HCT116 (cell line): ENCODE measurements around the gene NCF4. TPM values are rescaled to one million over a fixed set of nuclear protein-coding genes. Genes with fewer than 3 reads are reported as not detected.
A peak's percentile ranks its signal among the peaks of the same experiment; 100 is the strongest.

ENCODE experiments used
- ATAC-seq: fragments of 200-7000 bp; cut with Tn5 transposase; 2 replicates; pipeline ENCODE4 v1.9.1; 2020; ENCODE audit warnings: mild to moderate bottlenecking, moderate library complexity
- BruUV-seq: library from RNA; stranded (reverse); fragments of 400-500 nt; replicated peaks from 2 replicates; lab custom pipeline; 2021; lab: Mats Ljungman, UMichigan
- CTCF ChIA-PET: fragments of 300-600 bp; sonication (Branson Sonifier 250); formaldehyde crosslinking; loops from one replicate; lab custom pipeline; 2021; ENCODE audit warnings: antibody characterized with exemption; lab: Charles Lee
- POLR2A ChIA-PET: fragments of 300-600, 350-600 bp; sonication (Branson Sonifier 250); formaldehyde crosslinking; loops from one replicate; lab custom pipeline; 2021; ENCODE audit warnings: antibody characterized with exemption; lab: Charles Lee
- RAD21 ChIA-PET, 2 experiments: fragments of 300-600 bp; sonication (Branson Sonifier 250); formaldehyde crosslinking; loops; one replicate each; lab custom pipeline; 2023; ENCODE audit warnings: low total read pairs in 2 of 2; ENCODE audit not compliant: uncharacterized antibody in 2 of 2, unreplicated experiment in 2 of 2, low non-redundant PET in 1 of 2; lab: Charles Lee
- DNase-seq: peaks from one replicate; pipeline ENCODE4 v3.0.0-alpha.2; 2010; ENCODE audit warnings: low read depth, low spot score
- H2AFZ ChIP-seq: fragments of 200-600 bp; shearing (Covaris generic), sonication (generic); 2 replicates; pipeline ENCODE4 v1.6.1; 2017; ENCODE audit warnings: low read depth, mixed run types, mixed read lengths, antibody characterized with exemption, low read length; ENCODE audit not compliant: poor library complexity, severe bottlenecking
- H3K27ac ChIP-seq: 2 replicates; pipeline ENCODE4 v1.5.1; 2012; ENCODE audit warnings: low read depth, low read length
- H3K27me3 ChIP-seq: fragments of 200-600 bp; sonication (generic); 2 replicates; pipeline ENCODE4 v1.6.1; 2016; ENCODE audit warnings: mixed run types, low read length, mixed read lengths; ENCODE audit not compliant: insufficient read depth
- H3K36me3 ChIP-seq, 2 experiments: fragments of 200-500 bp in 1 of 2; fragments of 200-600 bp in 1 of 2; sonication (Bioruptor generic) in 1 of 2; sonication (generic) in 1 of 2; 2 replicates each; pipeline versions ENCODE4 v1.5.1 to v1.6.1; 2014 to 2016; ENCODE audit warnings: low read length in 2 of 2, inconsistent platforms in 1 of 2, mixed read lengths in 1 of 2, mixed run types in 1 of 2; ENCODE audit not compliant: insufficient read depth in 2 of 2, control insufficient read depth in 1 of 2
- H3K4me1 ChIP-seq, 2 experiments: fragments of 200-600 bp in 1 of 2; sonication (generic) in 1 of 2; 2 replicates each; pipeline versions ENCODE4 v1.5.1 to v1.6.1; 2012 to 2017; ENCODE audit warnings: low read length in 2 of 2, inconsistent platforms in 1 of 2, mild to moderate bottlenecking in 1 of 2, mixed read lengths in 1 of 2, mixed run types in 1 of 2, moderate library complexity in 1 of 2; ENCODE audit not compliant: insufficient read depth in 2 of 2, control insufficient read depth in 1 of 2
- H3K4me2 ChIP-seq: fragments of 200-600 bp; sonication (generic); 2 replicates; pipeline ENCODE4 v1.6.1; 2017; ENCODE audit warnings: mixed run types, low read length, mixed read lengths
- H3K4me3 ChIP-seq, 2 experiments: fragments of 200-600 bp in 1 of 2; sonication (generic) in 1 of 2; replicated peaks in 1 of 2; 2 replicates each; pipeline ENCODE4 v1.5.1; 2011 to 2016; ENCODE audit warnings: low read length in 2 of 2, control low read depth in 1 of 2, low read depth in 1 of 2, mild to moderate bottlenecking in 1 of 2, mixed read lengths in 1 of 2, mixed run types in 1 of 2
- H3K79me2 ChIP-seq: fragments of 200-600 bp; sonication (generic); 2 replicates; pipeline ENCODE4 v1.6.1; 2017; ENCODE audit warnings: mild to moderate bottlenecking, mixed run types, low read length, moderate library complexity, mixed read lengths; ENCODE audit not compliant: insufficient read depth
- H3K9ac ChIP-seq: fragments of 200-600 bp; sonication (generic); 2 replicates; pipeline ENCODE4 v1.6.1; 2016; ENCODE audit warnings: low read length, mixed read lengths
- H3K9me2 ChIP-seq: fragments of 200-600 bp; sonication (generic), shearing (Covaris generic); 2 replicates; pipeline ENCODE4 v1.6.1; 2017; ENCODE audit warnings: mixed run types, mild to moderate bottlenecking, moderate library complexity; ENCODE audit not compliant: insufficient read depth
- H3K9me3 ChIP-seq, 2 experiments: fragments of 200-500 bp in 1 of 2; fragments of 200-600 bp in 1 of 2; sonication (Bioruptor generic) in 1 of 2; sonication (generic) in 1 of 2; 2 replicates each; pipeline ENCODE4 v1.6.1; 2014 to 2017; ENCODE audit warnings: low read length in 2 of 2, mixed read lengths in 2 of 2, inconsistent platforms in 1 of 2, low read depth in 1 of 2, mild to moderate bottlenecking in 1 of 2, mixed run types in 1 of 2, moderate library complexity in 1 of 2; ENCODE audit not compliant: control insufficient read depth in 1 of 2, insufficient read depth in 1 of 2
- H4K20me1 ChIP-seq: fragments of 200-600 bp; sonication (generic), shearing (Covaris generic); 2 replicates; pipeline ENCODE4 v1.6.1; 2017; ENCODE audit warnings: mixed run types, mild to moderate bottlenecking, moderate library complexity; ENCODE audit not compliant: insufficient read depth
- CBX3 ChIP-seq: IDR thresholded peaks from 2 replicates; pipeline ENCODE4 v1.6.1; 2012; ENCODE audit warnings: low read depth
- EGR1 ChIP-seq: IDR thresholded peaks from 2 replicates; pipeline ENCODE4 v1.6.1; 2012; ENCODE audit warnings: low read depth
- ELF1 ChIP-seq: IDR thresholded peaks from 2 replicates; pipeline ENCODE4 v1.6.1; 2012; ENCODE audit warnings: low read depth, borderline replicate concordance
- EZH2phosphoT487 ChIP-seq: fragments of 200-600 bp; IDR thresholded peaks from 2 replicates; pipeline ENCODE4 v1.6.1; 2018; ENCODE audit warnings: antibody characterized with exemption, borderline replicate concordance
- FOSL1 ChIP-seq: IDR thresholded peaks from 2 replicates; pipeline ENCODE4 v1.6.1; 2012; ENCODE audit warnings: low read depth
- JUND ChIP-seq: IDR thresholded peaks from 2 replicates; pipeline ENCODE4 v1.6.1; 2012
- POLR2A ChIP-seq: IDR thresholded peaks from 2 replicates; pipeline ENCODE4 v1.7.0; 2011; ENCODE audit warnings: borderline replicate concordance; ENCODE audit not compliant: insufficient read depth, insufficient read length; ENCODE audit errors: extremely low read depth
- POLR2AphosphoS5 ChIP-seq: IDR thresholded peaks from 2 replicates; pipeline ENCODE4 v1.6.1; 2011; ENCODE audit warnings: mild to moderate bottlenecking, low read depth, low read length, moderate library complexity
- RAD21 ChIP-seq: IDR thresholded peaks from 2 replicates; pipeline ENCODE4 v1.6.1; 2012; ENCODE audit warnings: low read depth, mild to moderate bottlenecking
- SIN3A ChIP-seq: IDR thresholded peaks from 2 replicates; pipeline ENCODE4 v1.6.1; 2012; ENCODE audit warnings: low read depth
- SP1 ChIP-seq: IDR thresholded peaks from 2 replicates; pipeline ENCODE4 v1.6.1; 2012; ENCODE audit warnings: low read depth
- SRF ChIP-seq: IDR thresholded peaks from 2 replicates; pipeline ENCODE4 v1.6.1; 2012; ENCODE audit warnings: low read depth
- ZFX ChIP-seq: fragments of 450-650 bp; IDR thresholded peaks from 2 replicates; pipeline ENCODE4 v1.6.1; 2017
- ZNF274 ChIP-seq: fragments of 200-500 bp; sonication (Bioruptor generic); IDR thresholded peaks from 2 replicates; pipeline ENCODE4 v1.6.1; 2014; ENCODE audit warnings: mild to moderate bottlenecking, low read depth, low read length, inconsistent platforms
- intact Hi-C: fragments of 100-400 bp; cut with micrococcal nuclease; formaldehyde crosslinking; loops from 2 replicates; pipeline ENCODE4 v1.10.0; 2022
- total RNA-seq: library from RNA; stranded (reverse); gene quantifications from one replicate; pipeline ENCODE4 v1.2.1, GENCODE V29; 2021; ENCODE audit not compliant: unreplicated experiment
- TF ChIP-seq, protein P1 (sequence below): IDR thresholded peaks from 2 replicates; pipeline ENCODE4 v1.6.1; 2012
- TF ChIP-seq, protein P2 (sequence below): IDR thresholded peaks from 2 replicates; pipeline ENCODE4 v1.6.1; 2012
- TF ChIP-seq, protein P3 (sequence below), 3 experiments: fragments of 200-600 bp in 1 of 3; sonication (generic) in 1 of 3; IDR thresholded peaks in 2 of 3; conservative IDR thresholded peaks in 1 of 3; 2 replicates each; pipeline ENCODE4 v1.5.1; 2012 to 2017; ENCODE audit warnings: low read depth in 2 of 3, low read length in 2 of 3, antibody characterized with exemption in 1 of 3, borderline replicate concordance in 1 of 3, control low read depth in 1 of 3, mild to moderate bottlenecking in 1 of 3, mixed read lengths in 1 of 3, mixed run types in 1 of 3, moderate library complexity in 1 of 3; ENCODE audit not compliant: insufficient read depth in 1 of 3
- TF ChIP-seq, protein P4 (sequence below): IDR thresholded peaks from 2 replicates; pipeline ENCODE4 v1.6.1; 2011; ENCODE audit warnings: mild to moderate bottlenecking, low read length, moderate library complexity; ENCODE audit not compliant: insufficient replicate concordance; ENCODE audit errors: extremely low read depth

NCF4 gene
- total RNA-seq, 1 experiment from 2014 or later = 0.37 TPM

DNA sequence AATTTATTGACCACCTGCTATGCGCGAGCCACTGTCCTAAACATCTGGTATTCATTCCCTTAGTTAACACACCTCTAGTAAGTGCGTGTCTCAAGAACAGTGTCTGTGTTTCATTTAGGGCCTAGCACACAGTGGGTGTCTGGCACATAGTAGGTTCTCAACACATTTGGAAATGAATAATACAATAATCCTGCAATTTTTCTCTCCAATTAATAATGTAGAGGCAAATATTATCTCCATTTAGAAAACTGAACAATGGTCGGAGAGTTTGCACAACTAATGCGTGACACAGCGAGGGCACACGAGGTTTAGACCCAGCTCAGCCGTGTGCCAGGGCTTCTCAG, 4.0 kb upstream of the NCF4 start:
- Histone ChIP-seq H3K4me3 (peak overlapping the region in 1 of 2 experiments; percentile 8; a peak in 1 of 4 replicates), H3K9me2 (no peaks in the 10 kb centered on the region), H3K79me2 (no peaks in the 10 kb centered on the region), H3K27me3 (no peaks in the 10 kb centered on the region), H2AFZ (peak overlapping the region; percentile 66), H3K9me3 (no peaks in the 10 kb centered on the region), H4K20me1 (no peaks in the 10 kb centered on the region), H3K4me1 (peaks cover 0 to 19% of the 10 kb centered on the region in 2 experiments; a peak in 1 of 4 replicates), H3K27ac (no peak overlapping the region), H3K4me2 (peak overlapping the region; percentile 66), H3K36me3 (no peaks in the 10 kb centered on the region), H3K9ac (no peak overlapping the region)
- ChIA-PET CTCF (interaction anchor here (0.9 to 3.0 kb wide), 12 partner anchors 10 to 306 kb away, joined by 3 to 40 read pairs (median 6); partner anchors contain the start of gene IFT27), RAD21 (no interaction called here), POLR2A (interaction anchor here (1.1 kb wide), 1 partner anchor 107 kb away, joined by 3 read pairs; no protein-coding TSS in a partner anchor)
- DNase-seq (no peak), ATAC-seq (no peak; the same call in 1 of the 2 replicates)
- intact Hi-C loops = loop anchor here (1.0 to 10.0 kb wide), 3 partner anchors 74 to 338 kb away; no protein-coding TSS in a partner anchor
- BruUV-seq = no TSS peak
- TF ChIP-seq CBX3 = no peak
- no peak for TF ChIP-seq ZNF274
- TF ChIP-seq, protein P1, sequence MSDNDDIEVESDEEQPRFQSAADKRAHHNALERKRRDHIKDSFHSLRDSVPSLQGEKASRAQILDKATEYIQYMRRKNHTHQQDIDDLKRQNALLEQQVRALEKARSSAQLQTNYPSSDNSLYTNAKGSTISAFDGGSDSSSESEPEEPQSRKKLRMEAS = no peak
- no peak for TF ChIP-seq SRF
- no peak for TF ChIP-seq ZFX
- no peak for TF ChIP-seq RAD21
- TF ChIP-seq, protein P2, sequence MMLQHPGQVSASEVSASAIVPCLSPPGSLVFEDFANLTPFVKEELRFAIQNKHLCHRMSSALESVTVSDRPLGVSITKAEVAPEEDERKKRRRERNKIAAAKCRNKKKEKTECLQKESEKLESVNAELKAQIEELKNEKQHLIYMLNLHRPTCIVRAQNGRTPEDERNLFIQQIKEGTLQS = no peak
- TF ChIP-seq FOSL1 = no peak
- TF ChIP-seq EZH2phosphoT487 = no peak
- no peak for TF ChIP-seq EGR1
- TF ChIP-seq SIN3A = no peak
- no peak for TF ChIP-seq JUND
- TF ChIP-seq, protein P3, sequence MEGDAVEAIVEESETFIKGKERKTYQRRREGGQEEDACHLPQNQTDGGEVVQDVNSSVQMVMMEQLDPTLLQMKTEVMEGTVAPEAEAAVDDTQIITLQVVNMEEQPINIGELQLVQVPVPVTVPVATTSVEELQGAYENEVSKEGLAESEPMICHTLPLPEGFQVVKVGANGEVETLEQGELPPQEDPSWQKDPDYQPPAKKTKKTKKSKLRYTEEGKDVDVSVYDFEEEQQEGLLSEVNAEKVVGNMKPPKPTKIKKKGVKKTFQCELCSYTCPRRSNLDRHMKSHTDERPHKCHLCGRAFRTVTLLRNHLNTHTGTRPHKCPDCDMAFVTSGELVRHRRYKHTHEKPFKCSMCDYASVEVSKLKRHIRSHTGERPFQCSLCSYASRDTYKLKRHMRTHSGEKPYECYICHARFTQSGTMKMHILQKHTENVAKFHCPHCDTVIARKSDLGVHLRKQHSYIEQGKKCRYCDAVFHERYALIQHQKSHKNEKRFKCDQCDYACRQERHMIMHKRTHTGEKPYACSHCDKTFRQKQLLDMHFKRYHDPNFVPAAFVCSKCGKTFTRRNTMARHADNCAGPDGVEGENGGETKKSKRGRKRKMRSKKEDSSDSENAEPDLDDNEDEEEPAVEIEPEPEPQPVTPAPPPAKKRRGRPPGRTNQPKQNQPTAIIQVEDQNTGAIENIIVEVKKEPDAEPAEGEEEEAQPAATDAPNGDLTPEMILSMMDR (IDR thresholded peaks at IDR 0.05 in 2 of 3, conservative IDR thresholded peaks at IDR 0.05 in 1 of 3; ENCODE audit: borderline replicate concordance in 1 of 3, insufficient read depth in 1 of 3, low read depth in 2 of 3, low read length in 2 of 3) = no peak
- TF ChIP-seq, protein P4, sequence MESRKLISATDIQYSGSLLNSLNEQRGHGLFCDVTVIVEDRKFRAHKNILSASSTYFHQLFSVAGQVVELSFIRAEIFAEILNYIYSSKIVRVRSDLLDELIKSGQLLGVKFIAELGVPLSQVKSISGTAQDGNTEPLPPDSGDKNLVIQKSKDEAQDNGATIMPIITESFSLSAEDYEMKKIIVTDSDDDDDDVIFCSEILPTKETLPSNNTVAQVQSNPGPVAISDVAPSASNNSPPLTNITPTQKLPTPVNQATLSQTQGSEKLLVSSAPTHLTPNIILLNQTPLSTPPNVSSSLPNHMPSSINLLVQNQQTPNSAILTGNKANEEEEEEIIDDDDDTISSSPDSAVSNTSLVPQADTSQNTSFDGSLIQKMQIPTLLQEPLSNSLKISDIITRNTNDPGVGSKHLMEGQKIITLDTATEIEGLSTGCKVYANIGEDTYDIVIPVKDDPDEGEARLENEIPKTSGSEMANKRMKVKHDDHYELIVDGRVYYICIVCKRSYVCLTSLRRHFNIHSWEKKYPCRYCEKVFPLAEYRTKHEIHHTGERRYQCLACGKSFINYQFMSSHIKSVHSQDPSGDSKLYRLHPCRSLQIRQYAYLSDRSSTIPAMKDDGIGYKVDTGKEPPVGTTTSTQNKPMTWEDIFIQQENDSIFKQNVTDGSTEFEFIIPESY = no peak
- TF ChIP-seq POLR2A = no peak
- no peak for TF ChIP-seq ELF1
- no peak for TF ChIP-seq SP1
- TF ChIP-seq POLR2AphosphoS5 = no peak
